ENCODE measurements around the gene CAMTA1.

CAMTA1 gene

DNA sequence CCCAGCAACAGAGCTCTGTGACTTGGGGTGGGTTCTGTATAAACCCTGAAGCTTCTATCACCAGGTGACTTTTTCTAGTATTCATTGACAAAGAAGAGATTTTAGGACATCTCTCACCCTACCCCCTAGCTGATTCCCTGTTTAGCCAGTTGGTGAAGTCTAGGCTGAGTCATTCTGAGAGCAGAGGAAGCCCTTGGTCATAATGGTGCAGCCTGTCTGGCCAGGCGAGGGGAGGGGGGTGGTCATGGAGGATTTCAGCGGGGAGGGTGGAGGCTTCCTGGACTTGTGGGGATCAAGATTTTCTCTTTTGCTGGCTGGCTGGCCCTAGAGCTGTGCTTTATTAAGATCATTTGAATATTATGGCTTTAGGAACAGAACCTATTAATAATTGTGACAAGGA lies 262.6 kb downstream of the CAMTA1 start:
- DNase-seq (ENCODE audit: low read depth) = no peak
- TF ChIP-seq, protein P1, sequence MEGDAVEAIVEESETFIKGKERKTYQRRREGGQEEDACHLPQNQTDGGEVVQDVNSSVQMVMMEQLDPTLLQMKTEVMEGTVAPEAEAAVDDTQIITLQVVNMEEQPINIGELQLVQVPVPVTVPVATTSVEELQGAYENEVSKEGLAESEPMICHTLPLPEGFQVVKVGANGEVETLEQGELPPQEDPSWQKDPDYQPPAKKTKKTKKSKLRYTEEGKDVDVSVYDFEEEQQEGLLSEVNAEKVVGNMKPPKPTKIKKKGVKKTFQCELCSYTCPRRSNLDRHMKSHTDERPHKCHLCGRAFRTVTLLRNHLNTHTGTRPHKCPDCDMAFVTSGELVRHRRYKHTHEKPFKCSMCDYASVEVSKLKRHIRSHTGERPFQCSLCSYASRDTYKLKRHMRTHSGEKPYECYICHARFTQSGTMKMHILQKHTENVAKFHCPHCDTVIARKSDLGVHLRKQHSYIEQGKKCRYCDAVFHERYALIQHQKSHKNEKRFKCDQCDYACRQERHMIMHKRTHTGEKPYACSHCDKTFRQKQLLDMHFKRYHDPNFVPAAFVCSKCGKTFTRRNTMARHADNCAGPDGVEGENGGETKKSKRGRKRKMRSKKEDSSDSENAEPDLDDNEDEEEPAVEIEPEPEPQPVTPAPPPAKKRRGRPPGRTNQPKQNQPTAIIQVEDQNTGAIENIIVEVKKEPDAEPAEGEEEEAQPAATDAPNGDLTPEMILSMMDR (conservative IDR thresholded peaks at IDR 0.05; ENCODE audit: low read length) = no peak
- H3K4me3 ChIP-seq (ENCODE audit: low read length) = no peak overlapping the region

DNA sequence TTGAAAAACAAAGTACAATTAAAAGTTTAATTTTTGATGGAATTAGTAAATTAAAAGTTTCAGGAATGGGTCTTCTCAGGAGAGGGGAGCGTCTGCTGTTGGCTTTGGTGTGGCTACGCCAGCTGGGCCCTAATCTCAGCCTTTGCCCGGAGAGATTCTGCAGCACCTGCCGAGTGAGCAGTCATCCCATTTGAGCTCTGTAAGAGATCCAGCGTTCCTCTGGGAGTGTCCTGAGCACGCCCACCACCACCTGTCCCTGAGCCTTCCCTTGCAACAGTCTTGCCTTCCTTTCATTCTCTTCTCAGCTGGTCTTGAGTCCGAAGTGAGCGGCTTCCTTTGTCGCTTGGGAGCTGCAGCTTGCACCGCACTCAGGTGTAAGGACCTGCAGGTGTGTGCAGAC lies 263.1 kb downstream of the CAMTA1 start:
- no peak overlapping the region for H3K4me3 ChIP-seq (ENCODE audit: low read length)
- no peak for DNase-seq (ENCODE audit: low read depth)
- TF ChIP-seq, protein P1 (conservative IDR thresholded peaks at IDR 0.05; ENCODE audit: low read length) = no peak

DNA sequence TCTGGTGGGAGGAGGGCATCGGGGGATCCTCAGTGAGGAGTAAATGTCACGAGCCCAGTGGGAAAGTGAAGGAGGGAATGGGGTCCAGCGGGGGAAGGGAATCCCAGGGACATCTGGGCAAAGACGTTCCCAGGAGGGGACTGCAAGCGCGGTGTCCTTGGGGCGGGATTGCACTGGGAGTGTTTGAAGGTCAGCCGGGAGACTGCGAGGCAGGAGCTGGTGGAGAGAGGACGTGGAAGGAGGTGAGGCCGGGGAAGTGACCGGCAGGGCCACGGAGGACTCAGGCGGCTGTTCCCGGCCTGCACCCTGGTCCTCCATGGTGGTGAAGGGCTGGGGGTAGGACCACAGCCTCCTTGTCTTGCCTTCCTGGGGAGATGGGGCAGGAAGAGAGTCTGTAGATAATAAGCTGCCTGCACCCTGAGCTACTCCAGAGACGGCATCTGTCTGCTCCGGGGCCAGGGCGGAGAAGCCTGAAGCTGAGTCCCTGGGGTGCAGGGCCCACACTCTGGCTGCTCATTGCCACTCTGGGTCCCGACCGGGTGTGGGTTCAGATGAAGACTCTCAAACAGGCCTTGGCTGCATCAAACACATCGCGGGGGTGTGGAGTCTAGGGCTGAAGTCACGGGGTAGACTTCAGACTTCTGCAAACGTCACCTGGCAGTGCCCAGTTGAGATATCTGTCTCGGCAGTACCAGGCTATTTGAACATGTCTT lies 264.8 kb downstream of the CAMTA1 start:
- H3K4me3 ChIP-seq (ENCODE audit: low read length) = no peak overlapping the region
- no peak for DNase-seq (ENCODE audit: low read depth)
- TF ChIP-seq, protein P1 (conservative IDR thresholded peaks at IDR 0.05; ENCODE audit: low read length) = no peak

DNA sequence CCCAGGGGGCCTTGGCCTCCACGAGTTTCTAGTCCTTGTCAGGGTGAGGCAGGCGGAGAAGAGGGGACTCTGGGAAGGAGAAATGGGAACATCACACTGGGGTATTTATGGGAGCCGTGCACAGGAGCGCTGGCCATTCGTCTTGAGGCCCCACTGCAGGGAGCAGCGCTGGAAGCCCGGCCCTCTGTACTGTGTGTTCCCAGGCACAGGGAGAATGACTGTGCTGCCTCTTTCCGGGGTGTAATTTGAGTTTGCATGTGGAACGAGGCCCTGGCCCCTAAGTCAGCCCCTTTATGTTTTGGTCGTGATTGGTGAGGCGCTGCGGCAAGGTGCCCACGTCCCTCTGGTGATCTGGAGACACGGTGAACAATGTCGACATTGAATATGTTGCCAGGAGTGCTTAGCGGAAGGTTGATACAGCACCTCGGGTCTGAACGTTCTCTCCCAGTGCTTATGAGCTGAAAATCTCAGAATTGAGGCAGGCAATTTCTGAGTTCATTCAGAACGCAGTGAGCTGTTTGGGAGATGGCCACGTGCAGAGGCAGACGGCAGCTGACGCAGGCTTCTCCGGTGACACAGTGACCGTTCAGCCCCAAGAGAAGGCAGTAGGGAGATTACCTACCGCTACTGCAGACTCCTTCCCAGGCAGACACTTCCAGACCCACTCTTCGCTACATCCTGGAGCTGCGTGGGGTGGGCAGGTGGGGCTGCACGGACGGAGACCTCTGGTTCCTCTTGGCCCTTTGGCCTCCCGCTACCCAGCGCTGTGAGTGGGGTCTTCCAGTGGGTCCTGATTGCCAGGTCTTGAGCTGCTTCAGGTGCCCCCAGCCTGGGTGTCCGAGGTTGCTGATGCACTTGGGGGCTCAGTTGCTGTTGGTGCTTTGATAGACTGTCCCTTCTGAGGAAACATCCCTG lies 265.8 kb downstream of the CAMTA1 start:
- DNase-seq (ENCODE audit: low read depth) = no peak
- H3K4me3 ChIP-seq (ENCODE audit: low read length) = no peak overlapping the region
- TF ChIP-seq, protein P1 (conservative IDR thresholded peaks at IDR 0.05; ENCODE audit: low read length) = no peak

DNA sequence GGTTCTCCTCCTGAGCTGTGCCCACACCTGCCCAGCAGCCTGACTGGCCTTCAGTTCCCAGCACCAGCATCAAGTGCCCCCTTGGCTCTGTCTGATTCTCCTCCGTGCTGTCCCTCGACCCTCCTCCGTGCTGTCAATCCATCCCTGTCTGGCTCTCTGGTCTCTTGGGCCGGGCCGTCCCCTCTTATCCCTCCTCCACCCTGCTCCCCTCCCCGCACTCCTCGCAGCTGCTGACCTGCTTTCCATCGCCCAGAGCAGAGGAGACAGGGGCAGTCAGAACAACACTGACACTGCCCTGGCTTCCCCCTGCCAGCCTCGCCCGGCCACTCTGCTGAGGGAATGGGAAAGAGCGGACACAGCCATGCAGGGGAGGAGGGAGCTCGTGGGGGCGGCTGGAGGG lies 267.4 kb downstream of the CAMTA1 start:
- no peak for DNase-seq (ENCODE audit: low read depth)
- H3K4me3 ChIP-seq (ENCODE audit: low read length) = no peak overlapping the region

DNA sequence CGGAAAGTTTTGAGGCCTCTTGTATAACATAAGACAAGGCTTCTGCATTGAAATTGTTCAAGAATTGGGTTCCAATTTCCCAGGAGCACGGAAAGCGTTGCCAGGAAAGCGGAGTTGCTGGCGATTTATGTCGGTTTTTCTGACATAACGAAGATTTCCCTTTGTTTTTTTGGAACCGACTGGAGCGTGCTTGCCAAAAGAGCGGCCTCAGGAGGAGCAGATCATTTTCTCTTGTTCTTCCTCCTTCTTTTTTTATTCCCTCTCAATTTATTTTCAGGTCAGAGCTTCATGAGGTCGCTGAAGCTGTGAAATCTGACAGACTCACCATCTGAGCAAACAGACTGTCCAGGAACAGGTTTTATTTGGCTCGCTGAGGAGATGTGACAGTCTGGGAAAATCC lies 275.5 kb downstream of the CAMTA1 start:
- TF ChIP-seq, protein P1 (conservative IDR thresholded peaks at IDR 0.05; ENCODE audit: low read length) = no peak
- no peak overlapping the region for H3K4me3 ChIP-seq (ENCODE audit: low read length)
- DNase-seq (ENCODE audit: low read depth) = no peak

More for the DNA sequence above, 267.4 kb downstream of the CAMTA1 start:
- TF ChIP-seq, protein P1 (conservative IDR thresholded peaks at IDR 0.05; ENCODE audit: low read length) = no peak
